Activated CD4-positive, alpha-beta T cell treated with anti-CD3 and anti-CD28 coated beads for 36 hours (primary cell): Measurements from ENCODE around the gene MORN5. TPM values are rescaled to one million over a fixed set of nuclear protein-coding genes. Genes with fewer than 3 reads are reported as not detected.
"Not testable (repeated sequence)": the region's sequence is repeated elsewhere in the genome, so short reads cannot be mapped to it uniquely, and the experiment has no call there.

Experiments
- ATAC-seq: fragments of 200-7000 bp; cut with Tn5 transposase; one replicate; pipeline ENCODE4 v1.10.0; 2021; ENCODE audit warnings: mild to moderate bottlenecking, moderate library complexity
- CTCF ChIA-PET: fragments of 350-600 bp; sonication (Branson Sonifier 250); formaldehyde crosslinking; loops from one replicate; lab custom pipeline; 2021; ENCODE audit warnings: antibody characterized with exemption; lab: Charles Lee
- POLR2A ChIA-PET: fragments of 350-600 bp; sonication (Branson Sonifier 250); formaldehyde crosslinking; loops from one replicate; lab custom pipeline; 2021; ENCODE audit warnings: antibody characterized with exemption, inconsistent platforms; lab: Charles Lee
- DNase-seq: peaks from one replicate; pipeline ENCODE4 v3.0.0-alpha.2; 2020
- H3K27ac Mint-ChIP-seq: one replicate; pipeline ENCODE4 v1.8.0; 2021; ENCODE audit warnings: mixed read lengths
- H3K27me3 Mint-ChIP-seq: one replicate; pipeline ENCODE4 v1.8.0; 2021; ENCODE audit warnings: mixed read lengths
- H3K36me3 Mint-ChIP-seq: one replicate; pipeline ENCODE4 v1.8.0; 2021; ENCODE audit warnings: low read depth, mixed read lengths
- H3K4me1 Mint-ChIP-seq: one replicate; pipeline ENCODE4 v1.8.0; 2021; ENCODE audit warnings: mixed read lengths
- H3K4me3 Mint-ChIP-seq: one replicate; pipeline ENCODE4 v1.8.0; 2021; ENCODE audit warnings: mild to moderate bottlenecking, moderate library complexity, mixed read lengths
- H3K9me3 Mint-ChIP-seq: one replicate; pipeline ENCODE4 v1.8.0; 2021; ENCODE audit warnings: low read depth, mixed read lengths
- intact Hi-C, 2 experiments: fragments of 100-400 bp; cut with DNase I in 1 of 2; cut with micrococcal nuclease in 1 of 2; formaldehyde crosslinking; loops; one replicate each; pipeline versions ENCODE4 v1.14.2 to v1.15.1; 2022 to 2024; cut with DNase I, micrococcal nuclease
- total RNA-seq, 2 experiments: library from RNA; stranded (reverse); gene quantifications; one replicate each; pipeline ENCODE4 v1.2.3, GENCODE V29; 2021

Gene MORN5
- total RNA-seq: not detected

GRCh38 chr9:122159026-122159924, at the start of gene MORN5, which contains the start of gene NDUFA8:
TSS of gene MORN5 (plus strand) at chr9:122159908. CDS start at chr9:122159973, 65 bp downstream.
TSS of gene NDUFA8 (minus strand) at chr9:122159779. CDS start at chr9:122159677, 102 bp downstream.
- DNase-seq (peak; percentile 98), ATAC-seq (peak; percentile 97)
- H3K36me3 Mint-ChIP-seq: no peaks in the 10 kb centered on the region
- peaks cover 13% of the 10 kb centered on the region for H3K27me3 Mint-ChIP-seq
- peaks cover 6% of the 10 kb centered on the region for H3K9me3 Mint-ChIP-seq
- peak within 1 kb of the TSS; percentile 96 for H3K27ac Mint-ChIP-seq
- ChIA-PET POLR2A (no interaction called here), CTCF (interaction anchor here (0.6 to 8.2 kb wide), 11 partner anchors 14 to 305 kb away, joined by 3 to 47 read pairs (median 3); no protein-coding TSS in a partner anchor)
- peak within 1 kb of the TSS; percentile 95 for H3K4me3 Mint-ChIP-seq
- peaks cover 33% of the 10 kb centered on the region for H3K4me1 Mint-ChIP-seq
- intact Hi-C loops: loop anchor here (1.0 to 2.0 kb wide), 7 partner anchors 34 to 789 kb away; partner anchors contain the start of genes MRRF (in 2 of the 2), RBM18 (in 2 of the 2), TTLL11 (in 2 of the 2) and PDCL (in 1 of the 2)

GRCh38 chr9:122110100-122110833, 49.4 kb upstream of the MORN5 start:
- POLR2A ChIA-PET: no interaction called here
- no peak for ATAC-seq
- H3K27me3 Mint-ChIP-seq: peaks cover 2% of the 10 kb centered on the region
- H3K4me3 Mint-ChIP-seq: no peak overlapping the region
- intact Hi-C loops: no loop called here
- H3K4me1 Mint-ChIP-seq: no peaks in the 10 kb centered on the region
- no peak overlapping the region for H3K27ac Mint-ChIP-seq
- DNase-seq: no peak
- no peaks in the 10 kb centered on the region for H3K9me3 Mint-ChIP-seq
- H3K36me3 Mint-ChIP-seq: no peaks in the 10 kb centered on the region
- CTCF ChIA-PET: interaction anchor here (0.7 to 4.4 kb wide), 3 partner anchors 11 to 15 kb away, joined by 3 to 26 read pairs (median 4); no protein-coding TSS in a partner anchor

GRCh38 chr9:122111413-122112085, 48.2 kb upstream of the MORN5 start:
- H3K9me3 Mint-ChIP-seq: no peaks in the 10 kb centered on the region
- H3K36me3 Mint-ChIP-seq: no peaks in the 10 kb centered on the region
- no peak overlapping the region for H3K4me3 Mint-ChIP-seq
- ChIA-PET CTCF (interaction anchor here (4.4 kb wide), 1 partner anchor 13 kb away, joined by 26 read pairs; no protein-coding TSS in a partner anchor), POLR2A (no interaction called here)
- intact Hi-C loops: no loop called here
- DNase-seq (no peak), ATAC-seq (no peak)
- H3K27me3 Mint-ChIP-seq: peaks cover 2% of the 10 kb centered on the region
- no peaks in the 10 kb centered on the region for H3K4me1 Mint-ChIP-seq
- no peak overlapping the region for H3K27ac Mint-ChIP-seq

- Mint-ChIP-seq H3K4me1 (no peaks in the 10 kb centered on the region), H3K27ac (no peak overlapping the region), H3K27me3 (peaks cover 2% of the 10 kb centered on the region), H3K9me3 (peaks cover 2% of the 10 kb centered on the region), H3K36me3 (no peaks in the 10 kb centered on the region), H3K4me3 (no peak overlapping the region)
- ATAC-seq: no peak
- POLR2A ChIA-PET: no interaction called here
- CTCF ChIA-PET: no interaction called here
- intact Hi-C loops: no loop called here
- DNase-seq: no peak
Measured at GRCh38 chr9:122112238-122112637, 47.5 kb upstream of the MORN5 start.

GRCh38 chr9:122113574-122113973, 46.1 kb upstream of the MORN5 start:
- H3K27me3 Mint-ChIP-seq: peaks cover 2% of the 10 kb centered on the region
- DNase-seq (no peak), ATAC-seq (no peak)
- H3K4me1 Mint-ChIP-seq: no peaks in the 10 kb centered on the region
- H3K27ac Mint-ChIP-seq: no peak overlapping the region
- peaks cover 2% of the 10 kb centered on the region for H3K9me3 Mint-ChIP-seq
- ChIA-PET CTCF (interaction anchor here (0.7 to 1.2 kb wide), 2 partner anchors 11 to 68 kb away, joined by 3 read pairs; no protein-coding TSS in a partner anchor), POLR2A (no interaction called here)
- H3K4me3 Mint-ChIP-seq: no peak overlapping the region
- intact Hi-C loops: no loop called here
- no peaks in the 10 kb centered on the region for H3K36me3 Mint-ChIP-seq

- Mint-ChIP-seq H3K36me3 (no peaks in the 10 kb centered on the region), H3K9me3 (peaks cover 2% of the 10 kb centered on the region), H3K27me3 (peaks cover 2% of the 10 kb centered on the region), H3K4me1 (no peaks in the 10 kb centered on the region), H3K27ac (no peak overlapping the region), H3K4me3 (no peak overlapping the region)
- CTCF ChIA-PET: interaction anchor here (0.5 to 2.5 kb wide), 4 partner anchors 9 to 366 kb away, joined by 3 to 12 read pairs (median 4); no protein-coding TSS in a partner anchor
- ATAC-seq (no peak), DNase-seq (no peak)
- POLR2A ChIA-PET: no interaction called here
- intact Hi-C loops: no loop called here
Measured at GRCh38 chr9:122115176-122116035, 44.3 kb upstream of the MORN5 start.

- ATAC-seq: no peak
- Mint-ChIP-seq H3K27me3 (peaks cover 2% of the 10 kb centered on the region), H3K36me3 (no peaks in the 10 kb centered on the region), H3K9me3 (peaks cover 2% of the 10 kb centered on the region), H3K27ac (no peak overlapping the region), H3K4me3 (no peak overlapping the region), H3K4me1 (no peaks in the 10 kb centered on the region)
- CTCF ChIA-PET: interaction anchor here (0.7 to 2.5 kb wide), 5 partner anchors 9 to 22 kb away, joined by 3 to 12 read pairs (median 3); no protein-coding TSS in a partner anchor
- intact Hi-C loops: no loop called here
- no peak for DNase-seq
- POLR2A ChIA-PET: no interaction called here
Measured at GRCh38 chr9:122116040-122116439, 43.7 kb upstream of the MORN5 start.

- H3K9me3 Mint-ChIP-seq: peaks cover 2% of the 10 kb centered on the region
- POLR2A ChIA-PET: no interaction called here
- ATAC-seq: no peak
- CTCF ChIA-PET: interaction anchor here (0.6 to 2.5 kb wide), 5 partner anchors 8 to 147 kb away, joined by 3 to 12 read pairs (median 4); no protein-coding TSS in a partner anchor
- no peak overlapping the region for H3K4me3 Mint-ChIP-seq
- H3K4me1 Mint-ChIP-seq: no peaks in the 10 kb centered on the region
- no peak for DNase-seq
- intact Hi-C loops: no loop called here
- no peaks in the 10 kb centered on the region for H3K36me3 Mint-ChIP-seq
- H3K27me3 Mint-ChIP-seq: peaks cover 2% of the 10 kb centered on the region
- H3K27ac Mint-ChIP-seq: no peak overlapping the region
Measured at GRCh38 chr9:122116448-122117173, 43.1 kb upstream of the MORN5 start.

- DNase-seq, H3K27me3 Mint-ChIP-seq, H3K36me3 Mint-ChIP-seq, intact Hi-C loops, POLR2A ChIA-PET, H3K4me1 Mint-ChIP-seq, H3K9me3 Mint-ChIP-seq, H3K4me3 Mint-ChIP-seq, ATAC-seq, H3K27ac Mint-ChIP-seq: not testable (repeated sequence)
- CTCF ChIA-PET: interaction anchor here (0.8 to 2.5 kb wide), 3 partner anchors 18 to 23 kb away, joined by 4 to 12 read pairs (median 5); no protein-coding TSS in a partner anchor
Measured at GRCh38 chr9:122117241-122117640, 42.5 kb upstream of the MORN5 start.
